B cell (primary cell): ENCODE data around the gene PRPF31. TPM values are rescaled to one million over a fixed set of nuclear protein-coding genes. Genes with fewer than 3 reads are reported as not detected.

Experiments used
- ATAC-seq: fragments of 200-7000 bp; cut with Tn5 transposase; one replicate; pipeline ENCODE4 v1.10.0; 2021; ENCODE audit warnings: low read depth, mild to moderate bottlenecking, moderate number of reproducible peaks, moderate library complexity
- CTCF ChIA-PET: fragments of 350-600 bp; sonication (Branson Sonifier 250); formaldehyde crosslinking; loops from one replicate; lab custom pipeline; 2021; ENCODE audit warnings: antibody characterized with exemption, inconsistent platforms; lab: Charles Lee
- POLR2A ChIA-PET: fragments of 350-600 bp; sonication (Branson Sonifier 250); formaldehyde crosslinking; loops from one replicate; lab custom pipeline; 2021; ENCODE audit warnings: antibody characterized with exemption; lab: Charles Lee
- DNase-seq: peaks from one replicate; pipeline ENCODE4 v3.0.0; 2013
- H2AFZ ChIP-seq: 2 replicates; pipeline ENCODE4 v1.6.1; 2012; ENCODE audit warnings: mild to moderate bottlenecking, low read depth, low read length; ENCODE audit not compliant: insufficient read depth, poor library complexity, severe bottlenecking
- H3K27ac ChIP-seq, 2 donors: 1 replicate in 1 of 2; 2 replicates in 1 of 2; pipeline ENCODE4 v1.5.1; 2012 to 2013; ENCODE audit warnings: low read length in 2 of 2, mild to moderate bottlenecking in 2 of 2, moderate library complexity in 1 of 2
- H3K27me3 ChIP-seq, 4 experiments: fragments of 200-600 bp in 1 of 4; sonication (generic) in 1 of 4; replicated peaks in 1 of 4; 1 replicate in 2 of 4; 2 replicates in 2 of 4; pipeline versions ENCODE4 v1.6.1 to v1.7.0; 2013 to 2016; ENCODE audit warnings: low read length in 3 of 4, mild to moderate bottlenecking in 2 of 4, mixed read lengths in 1 of 4, moderate library complexity in 1 of 4; ENCODE audit not compliant: insufficient read depth in 4 of 4, control insufficient read depth in 3 of 4; ENCODE audit errors: control extremely low read depth in 1 of 4
- H3K36me3 ChIP-seq, 2 experiments: replicated peaks in 1 of 2; 1 replicate in 1 of 2; 2 replicates in 1 of 2; pipeline versions ENCODE4 v1.6.1 to v1.7.1; 2013; ENCODE audit warnings: low read length in 1 of 2; ENCODE audit not compliant: insufficient read depth in 2 of 2, control insufficient read depth in 1 of 2; ENCODE audit errors: control extremely low read depth in 1 of 2, extremely low read depth in 1 of 2
- H3K4me1 ChIP-seq, 2 donors: fragments of 200-600 bp in 1 of 2; sonication (generic) in 1 of 2; 1 replicate in 1 of 2; 2 replicates in 1 of 2; pipeline versions ENCODE4 v1.5.1 to v1.6.1; 2013 to 2017; ENCODE audit warnings: low read length in 2 of 2; ENCODE audit not compliant: control insufficient read depth in 2 of 2, insufficient read depth in 2 of 2
- H3K4me2 ChIP-seq: replicated peaks from 2 replicates; pipeline ENCODE3; 2012; ENCODE audit warnings: mild to moderate bottlenecking, low read depth, low read length; ENCODE audit not compliant: poor library complexity, severe bottlenecking
- H3K4me3 ChIP-seq, 5 experiments: fragments of 200-600 bp in 1 of 5; sonication (generic) in 1 of 5; 1 replicate in 3 of 5; 2 replicates in 2 of 5; pipeline versions ENCODE4 v1.5.1 to v1.7.0; 2011 to 2016; ENCODE audit warnings: low read length in 4 of 5, mild to moderate bottlenecking in 4 of 5, low read depth in 2 of 5, control low read depth in 1 of 5, moderate library complexity in 1 of 5; ENCODE audit not compliant: insufficient read depth in 1 of 5; ENCODE audit errors: control extremely low read depth in 1 of 5, extremely low read depth in 1 of 5
- H3K79me2 ChIP-seq: fragments of 200-600 bp; sonication (generic); one replicate; pipeline ENCODE4 v1.6.0; 2016; ENCODE audit warnings: low read length; ENCODE audit not compliant: control insufficient read depth, insufficient read depth
- H3K9ac ChIP-seq: fragments of 200-600 bp; sonication (generic); 2 replicates; pipeline ENCODE4 v1.6.1; 2017; ENCODE audit warnings: mild to moderate bottlenecking, low read length, moderate library complexity
- H3K9me3 ChIP-seq, 3 donors: one replicate each; pipeline versions ENCODE4 v1.6.1 to v1.7.1; 2013; ENCODE audit warnings: low read length in 2 of 3; ENCODE audit not compliant: control insufficient read depth in 2 of 3, insufficient read depth in 1 of 3; ENCODE audit errors: control extremely low read depth in 1 of 3
- H4K20me1 ChIP-seq: 2 replicates; pipeline ENCODE4 v1.6.0; 2012; ENCODE audit warnings: mild to moderate bottlenecking, low read length; ENCODE audit not compliant: insufficient read depth, control insufficient read depth, poor library complexity, severe bottlenecking
- H3K27ac Mint-ChIP-seq: one replicate; pipeline ENCODE4 v1.8.0; 2021; ENCODE audit warnings: mixed read lengths
- H3K27me3 Mint-ChIP-seq: one replicate; pipeline ENCODE4 v1.8.0; 2021; ENCODE audit warnings: mixed read lengths
- H3K4me1 Mint-ChIP-seq: one replicate; pipeline ENCODE4 v1.8.0; 2021; ENCODE audit warnings: mixed read lengths
- H3K4me3 Mint-ChIP-seq: one replicate; pipeline ENCODE4 v1.8.0; 2021; ENCODE audit warnings: mixed read lengths
- H3K9me3 Mint-ChIP-seq: one replicate; pipeline ENCODE4 v1.8.0; 2022; ENCODE audit warnings: mixed read lengths; ENCODE audit not compliant: insufficient read depth
- EZH2 ChIP-seq: IDR thresholded peaks from 2 replicates; pipeline ENCODE4 v1.6.1; 2012; ENCODE audit warnings: borderline replicate concordance, low read depth, mild to moderate bottlenecking, moderate library complexity, low read length; ENCODE audit not compliant: insufficient read depth, poor library complexity, severe bottlenecking
- WGBS: methylation state at CpG from one replicate; pipeline ENCODE4 v1.1.5; 2013; ENCODE audit warnings: missing lambda C conversion rate; ENCODE audit not compliant: insufficient coverage; 5-methylcytosine and 5-hydroxymethylcytosine counted together
- intact Hi-C: fragments of 100-400 bp; cut with micrococcal nuclease; formaldehyde crosslinking; loops from one replicate; pipeline ENCODE4 v1.10.0; 2022
- polyA plus RNA-seq: library from polyadenylated mRNA; depleted of rRNA; stranded (reverse); fragments of >200 nt; gene quantifications from 2 replicates; pipeline ENCODE4 v1.2.3, GENCODE V29; 2012
- total RNA-seq, 2 donors: library from RNA; stranded (reverse); fragments of 120-200 nt in 1 of 2; gene quantifications; 1 replicate in 1 of 2; 2 replicates in 1 of 2; pipeline versions ENCODE4 v1.2.3 to v1.2.4, GENCODE V29; 2013 to 2022
- TF ChIP-seq, protein P1 (sequence below): fragments of 200-600 bp; IDR thresholded peaks from one replicate; pipeline ENCODE4 v1.8.0; 2022; ENCODE audit warnings: antibody characterized with exemption, mild to moderate bottlenecking

PRPF31 gene
- total and polyA plus RNA-seq, 2 donors (not counting 1 experiment from before 2014, with no cell fraction given): 61.2 to 66.2 TPM

GRCh38 chr19:54108496-54108895, 7.1 kb upstream of the PRPF31 start:
- Histone ChIP-seq H3K4me3 (no peak overlapping the region), H3K27me3 (no peaks in the 10 kb centered on the region), H3K27ac (no peak overlapping the region), H2AFZ (no peak overlapping the region), H3K79me2 (peaks cover 51% of the 10 kb centered on the region), H3K4me1 (peaks cover 1 to 2% of the 10 kb centered on the region in 2 donors), H3K36me3 (peaks cover 2 to 37% of the 10 kb centered on the region in 2 experiments), H3K4me2 (no peak overlapping the region), H4K20me1 (peaks cover 9% of the 10 kb centered on the region), H3K9ac (no peak overlapping the region), H3K9me3 (no peaks in the 10 kb centered on the region)
- ChIA-PET POLR2A (no interaction called here), CTCF (interaction anchor here (1.7 kb wide), 1 partner anchor 13 kb away, joined by 4 read pairs; no protein-coding TSS in a partner anchor)
- no peak overlapping the region for H3K27ac Mint-ChIP-seq
- ATAC-seq (no peak), DNase-seq (no peak)
- no peaks in the 10 kb centered on the region for H3K27me3 Mint-ChIP-seq
- TF ChIP-seq EZH2: no peak
- TF ChIP-seq, protein P1, sequence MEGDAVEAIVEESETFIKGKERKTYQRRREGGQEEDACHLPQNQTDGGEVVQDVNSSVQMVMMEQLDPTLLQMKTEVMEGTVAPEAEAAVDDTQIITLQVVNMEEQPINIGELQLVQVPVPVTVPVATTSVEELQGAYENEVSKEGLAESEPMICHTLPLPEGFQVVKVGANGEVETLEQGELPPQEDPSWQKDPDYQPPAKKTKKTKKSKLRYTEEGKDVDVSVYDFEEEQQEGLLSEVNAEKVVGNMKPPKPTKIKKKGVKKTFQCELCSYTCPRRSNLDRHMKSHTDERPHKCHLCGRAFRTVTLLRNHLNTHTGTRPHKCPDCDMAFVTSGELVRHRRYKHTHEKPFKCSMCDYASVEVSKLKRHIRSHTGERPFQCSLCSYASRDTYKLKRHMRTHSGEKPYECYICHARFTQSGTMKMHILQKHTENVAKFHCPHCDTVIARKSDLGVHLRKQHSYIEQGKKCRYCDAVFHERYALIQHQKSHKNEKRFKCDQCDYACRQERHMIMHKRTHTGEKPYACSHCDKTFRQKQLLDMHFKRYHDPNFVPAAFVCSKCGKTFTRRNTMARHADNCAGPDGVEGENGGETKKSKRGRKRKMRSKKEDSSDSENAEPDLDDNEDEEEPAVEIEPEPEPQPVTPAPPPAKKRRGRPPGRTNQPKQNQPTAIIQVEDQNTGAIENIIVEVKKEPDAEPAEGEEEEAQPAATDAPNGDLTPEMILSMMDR: no peak
- 100% methylated on average over 5 of the region's 7 CpGs for WGBS
- no peaks in the 10 kb centered on the region for H3K9me3 Mint-ChIP-seq
- no peak overlapping the region for H3K4me3 Mint-ChIP-seq
- intact Hi-C loops: no loop called here
- H3K4me1 Mint-ChIP-seq: peaks cover 12% of the 10 kb centered on the region

GRCh38 chr19:54109651-54110050, 5.9 kb upstream of the PRPF31 start:
- Histone ChIP-seq H3K27me3 (no peaks in the 10 kb centered on the region), H3K79me2 (peaks cover 45% of the 10 kb centered on the region), H3K4me2 (no peak overlapping the region), H3K4me3 (no peak overlapping the region), H3K27ac (no peak overlapping the region), H3K9me3 (no peaks in the 10 kb centered on the region), H3K36me3 (peaks cover 2 to 37% of the 10 kb centered on the region in 2 experiments), H2AFZ (no peak overlapping the region), H4K20me1 (peaks cover 12% of the 10 kb centered on the region), H3K4me1 (peaks cover 6 to 9% of the 10 kb centered on the region in 2 donors), H3K9ac (no peak overlapping the region)
- H3K27ac Mint-ChIP-seq: no peak overlapping the region
- H3K9me3 Mint-ChIP-seq: no peaks in the 10 kb centered on the region
- ChIA-PET POLR2A (interaction anchor here (0.7 kb wide), 1 partner anchor 12 kb away, joined by 4 read pairs; no protein-coding TSS in a partner anchor), CTCF (no interaction called here)
- TF ChIP-seq EZH2: no peak
- TF ChIP-seq, protein P1: no peak
- WGBS: 33% methylated on average over 1 of the region's 6 CpGs
- H3K4me1 Mint-ChIP-seq: peaks cover 16% of the 10 kb centered on the region
- intact Hi-C loops: loop anchor here (10.0 kb wide), 1 partner anchor 1005 kb away; the partner anchor contains the start of gene PPP1R12C
- H3K4me3 Mint-ChIP-seq: no peak overlapping the region
- H3K27me3 Mint-ChIP-seq: no peaks in the 10 kb centered on the region
- DNase-seq (no peak), ATAC-seq (no peak)
